ENCODE measurements around the gene ZNF207. TPM values are rescaled to one million over a fixed set of nuclear protein-coding genes. Genes with fewer than 3 reads are reported as not detected.

Gene ZNF207
- total and polyA plus RNA-seq, 2 of the 8 experiments (the other 6 are each of a cell fraction or from before 2014, with no cell fraction given) = 268 to 286 TPM

DNA sequence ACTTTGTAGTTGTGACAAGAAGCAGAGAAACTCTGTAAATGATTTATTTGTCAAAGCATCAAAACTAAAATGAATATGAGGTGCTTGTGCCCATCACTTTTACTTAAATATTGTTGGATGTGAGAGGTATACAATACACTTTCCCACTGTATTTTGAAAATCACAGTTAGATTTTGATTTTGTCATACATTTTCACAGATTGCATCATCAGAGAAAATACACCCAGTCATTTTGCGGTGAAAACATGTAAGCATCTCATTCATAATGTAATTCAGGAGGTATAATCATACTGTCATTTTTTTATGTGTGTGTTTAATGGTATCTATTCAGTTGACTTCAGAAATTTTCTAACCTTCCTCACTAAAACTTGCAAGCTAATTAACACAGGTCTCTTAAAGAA lies 11.3 kb downstream of the ZNF207 start:
- Histone ChIP-seq H2BK20ac (ENCODE audit: low read length) (no peak overlapping the region), H4K20me1 (replicated peaks in 1 of 2; ENCODE audit: control insufficient read depth in 1 of 2, insufficient read depth in 2 of 2, low read length in 2 of 2) (peaks cover 12 to 14% of the 10 kb centered on the region in 2 experiments), H2BK120ac (replicated peaks; ENCODE audit: low read depth, low read length) (no peak overlapping the region), H2AK5ac (ENCODE audit: low read depth, low read length) (no peak overlapping the region), H3K79me2 (ENCODE audit: control insufficient read depth in 1 of 2, insufficient read depth in 2 of 2, low read length in 2 of 2) (peaks cover 3 to 67% of the 10 kb centered on the region in 2 experiments; a peak in 2 of 4 replicates), H3K23ac (ENCODE audit: insufficient read length) (no peak overlapping the region), H4K8ac (ENCODE audit: extremely low read depth, insufficient read depth, low read length) (no peak overlapping the region; the same call in 1 of the 2 replicates), H3K4me2 (ENCODE audit: insufficient read depth in 1 of 2, low read depth in 2 of 2, low read length in 2 of 2) (no peak overlapping the region), H4K91ac (replicated peaks; ENCODE audit: insufficient read length, low read length) (no peak overlapping the region), H3K23me2 (ENCODE audit: low read depth, low read length) (no peaks in the 10 kb centered on the region), H2BK12ac (ENCODE audit: low read depth, low read length) (no peak overlapping the region), H2BK5ac (ENCODE audit: low read depth, low read length) (no peak overlapping the region), H3K9ac (replicated peaks in 1 of 4; ENCODE audit: extremely low read depth in 1 of 4, low read depth in 3 of 4, low read length in 3 of 4) (no peak overlapping the region), H3K79me1 (ENCODE audit: low read depth, low read length) (no peaks in the 10 kb centered on the region; the same call in 1 of the 2 replicates), H2BK15ac (ENCODE audit: low read length) (no peak overlapping the region), H3K36me3 (ENCODE audit: control insufficient read depth in 2 of 4, insufficient read depth in 4 of 4, low read length in 3 of 4) (peaks cover 37 to 96% (median 71%) of the 10 kb centered on the region in 4 experiments), H3K27ac (ENCODE audit: low read depth, low read length) (no peak overlapping the region), H3K4me3 (ENCODE audit: extremely low read depth in 1 of 4, insufficient read depth in 2 of 4, low read depth in 3 of 4, low read length in 4 of 4) (no peak overlapping the region), H2AFZ (ENCODE audit: low read length) (no peak overlapping the region), H3K4ac (replicated peaks; ENCODE audit: insufficient read length, low read depth, low read length) (no peak overlapping the region), H3K56ac (replicated peaks; ENCODE audit: insufficient read length, low read depth, low read length) (no peak overlapping the region), H3K4me1 (replicated peaks in 1 of 4; ENCODE audit: control insufficient read depth in 3 of 4, insufficient read depth in 4 of 4, low read length in 3 of 4) (no peaks in the 10 kb centered on the region), H3K27me3 (replicated peaks in 1 of 4; ENCODE audit: control insufficient read depth in 3 of 4, extremely low read depth in 1 of 4, insufficient read depth in 3 of 4, low read length in 3 of 4) (no peaks in the 10 kb centered on the region), H3K18ac (ENCODE audit: extremely low read depth, low read length) (no peak overlapping the region), H4K5ac (ENCODE audit: insufficient read length, low read depth, low read length) (no peak overlapping the region), H3K14ac (ENCODE audit: insufficient read length) (no peak overlapping the region), H3K9me3 (ENCODE audit: insufficient read depth in 2 of 2, low read depth in 1 of 2, low read length in 1 of 2) (no peaks in the 10 kb centered on the region)
- no peak for TF ChIP-seq SP4 (IDR thresholded peaks at IDR 0.05; ENCODE audit: low read length)
- no peak for TF ChIP-seq CREB1 (IDR thresholded peaks at IDR 0.05)
- TF ChIP-seq CEBPB (IDR thresholded peaks at IDR 0.05; ENCODE audit: low read depth, low read length) = 0 out of 2 replicates have a peak, but pooled peaks have one; percentile 12
- no peak for TF ChIP-seq EZH2 (IDR thresholded peaks at IDR 0.05; ENCODE audit: low read depth, low read length, severe bottlenecking)
- TF ChIP-seq GTF2F1 (IDR thresholded peaks at IDR 0.05; ENCODE audit: borderline replicate concordance, low read depth, low read length) = no peak
- WGBS, 2 experiments (ENCODE audit: extremely low coverage in 1 of 2, insufficient coverage in 1 of 2, insufficient read length in 1 of 2, insufficient replicate concordance in 2 of 2, low coverage in 1 of 2, low lambda C conversion rate in 2 of 2, missing lambda C conversion rate in 1 of 2) = 92% methylated on average over 1 of the region's 1 CpG; no CpG with 5 or more reads in 1 of the 2 experiments
- FAIRE-seq (no peak), DNase-seq (ENCODE audit: low read depth in 1 of 2, low spot score in 2 of 2) (no peak)
- ChIA-PET CTCF (ENCODE audit: partially characterized antibody) (no interaction called here), POLR2A (ENCODE audit: partially characterized antibody) (interaction anchor here (0.6 to 2.1 kb wide), 5 partner anchors 10 to 54 kb away, joined by 3 to 12 read pairs (median 6); no protein-coding TSS in a partner anchor)
